ENCODE results near the gene ALDH16A1.

ALDH16A1 gene

GRCh38 chr19:49435670-49436069 is 17.4 kb upstream of the ALDH16A1 start:
- TF ChIP-seq, protein P1, sequence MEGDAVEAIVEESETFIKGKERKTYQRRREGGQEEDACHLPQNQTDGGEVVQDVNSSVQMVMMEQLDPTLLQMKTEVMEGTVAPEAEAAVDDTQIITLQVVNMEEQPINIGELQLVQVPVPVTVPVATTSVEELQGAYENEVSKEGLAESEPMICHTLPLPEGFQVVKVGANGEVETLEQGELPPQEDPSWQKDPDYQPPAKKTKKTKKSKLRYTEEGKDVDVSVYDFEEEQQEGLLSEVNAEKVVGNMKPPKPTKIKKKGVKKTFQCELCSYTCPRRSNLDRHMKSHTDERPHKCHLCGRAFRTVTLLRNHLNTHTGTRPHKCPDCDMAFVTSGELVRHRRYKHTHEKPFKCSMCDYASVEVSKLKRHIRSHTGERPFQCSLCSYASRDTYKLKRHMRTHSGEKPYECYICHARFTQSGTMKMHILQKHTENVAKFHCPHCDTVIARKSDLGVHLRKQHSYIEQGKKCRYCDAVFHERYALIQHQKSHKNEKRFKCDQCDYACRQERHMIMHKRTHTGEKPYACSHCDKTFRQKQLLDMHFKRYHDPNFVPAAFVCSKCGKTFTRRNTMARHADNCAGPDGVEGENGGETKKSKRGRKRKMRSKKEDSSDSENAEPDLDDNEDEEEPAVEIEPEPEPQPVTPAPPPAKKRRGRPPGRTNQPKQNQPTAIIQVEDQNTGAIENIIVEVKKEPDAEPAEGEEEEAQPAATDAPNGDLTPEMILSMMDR (IDR thresholded peaks at IDR 0.05; ENCODE audit: extremely low read depth, missing control alignments): no peak
- DNase-seq (ENCODE audit: low spot score): no peak

GRCh38 chr19:49436381-49437017 is 16.5 kb upstream of the ALDH16A1 start:
- peak; percentile 70 for DNase-seq (ENCODE audit: low spot score)
- TF ChIP-seq, protein P1 (IDR thresholded peaks at IDR 0.05; ENCODE audit: extremely low read depth, missing control alignments): no peak

- TF ChIP-seq, protein P1 (IDR thresholded peaks at IDR 0.05; ENCODE audit: extremely low read depth, missing control alignments): no peak
- DNase-seq (ENCODE audit: low spot score): no peak
These were observed 15.8 kb upstream of the ALDH16A1 start for GRCh38 chr19:49437231-49437630.

- TF ChIP-seq, protein P1 (IDR thresholded peaks at IDR 0.05; ENCODE audit: extremely low read depth, missing control alignments): no peak
- DNase-seq (ENCODE audit: low spot score): no peak
These were observed 14.8 kb upstream of the ALDH16A1 start for GRCh38 chr19:49438261-49438660.

- TF ChIP-seq, protein P1 (IDR thresholded peaks at IDR 0.05; ENCODE audit: extremely low read depth, missing control alignments): no peak
- DNase-seq (ENCODE audit: low spot score): no peak
These were observed 13.2 kb upstream of the ALDH16A1 start for GRCh38 chr19:49439836-49440235.

DNA sequence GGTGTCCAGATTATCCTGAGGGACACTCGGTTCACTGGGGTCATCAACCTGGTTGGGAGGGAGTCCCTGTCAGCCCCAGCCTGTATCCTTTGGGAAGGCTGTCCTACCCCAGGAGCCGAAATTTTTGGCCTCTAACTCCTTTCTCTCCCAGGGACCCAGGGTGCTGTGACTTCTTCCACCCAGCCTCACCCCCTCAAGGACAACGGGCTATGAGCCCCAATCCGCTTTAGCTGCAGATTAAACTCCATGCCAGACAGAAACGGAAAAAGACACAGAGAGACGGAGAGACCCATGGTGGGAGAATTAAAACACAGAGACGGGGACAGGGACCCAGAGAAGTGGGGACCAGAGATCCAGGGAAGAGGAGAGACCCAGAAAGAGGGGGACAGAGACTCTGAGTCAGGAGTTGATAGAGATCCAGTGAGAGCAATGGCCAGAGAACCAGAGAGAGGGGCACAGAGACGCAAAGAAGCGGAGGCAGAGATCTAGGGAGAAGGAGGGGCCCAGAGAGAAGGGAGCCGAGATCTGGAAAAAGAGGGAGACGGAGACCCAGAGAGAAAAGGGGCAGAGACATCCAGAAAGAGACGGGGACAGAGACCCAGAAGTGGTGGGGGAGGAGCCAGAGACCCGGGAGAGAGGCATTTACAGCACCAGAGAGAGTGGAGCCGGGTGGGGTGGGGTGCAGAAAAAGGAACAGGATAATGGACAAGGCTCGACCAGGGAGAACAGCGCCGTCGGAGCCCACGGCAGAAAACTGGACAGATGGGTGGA is 12.4 kb upstream of the ALDH16A1 start:
- TF ChIP-seq, protein P1 (IDR thresholded peaks at IDR 0.05; ENCODE audit: extremely low read depth, missing control alignments): no peak
- DNase-seq (ENCODE audit: low spot score): no peak

DNA sequence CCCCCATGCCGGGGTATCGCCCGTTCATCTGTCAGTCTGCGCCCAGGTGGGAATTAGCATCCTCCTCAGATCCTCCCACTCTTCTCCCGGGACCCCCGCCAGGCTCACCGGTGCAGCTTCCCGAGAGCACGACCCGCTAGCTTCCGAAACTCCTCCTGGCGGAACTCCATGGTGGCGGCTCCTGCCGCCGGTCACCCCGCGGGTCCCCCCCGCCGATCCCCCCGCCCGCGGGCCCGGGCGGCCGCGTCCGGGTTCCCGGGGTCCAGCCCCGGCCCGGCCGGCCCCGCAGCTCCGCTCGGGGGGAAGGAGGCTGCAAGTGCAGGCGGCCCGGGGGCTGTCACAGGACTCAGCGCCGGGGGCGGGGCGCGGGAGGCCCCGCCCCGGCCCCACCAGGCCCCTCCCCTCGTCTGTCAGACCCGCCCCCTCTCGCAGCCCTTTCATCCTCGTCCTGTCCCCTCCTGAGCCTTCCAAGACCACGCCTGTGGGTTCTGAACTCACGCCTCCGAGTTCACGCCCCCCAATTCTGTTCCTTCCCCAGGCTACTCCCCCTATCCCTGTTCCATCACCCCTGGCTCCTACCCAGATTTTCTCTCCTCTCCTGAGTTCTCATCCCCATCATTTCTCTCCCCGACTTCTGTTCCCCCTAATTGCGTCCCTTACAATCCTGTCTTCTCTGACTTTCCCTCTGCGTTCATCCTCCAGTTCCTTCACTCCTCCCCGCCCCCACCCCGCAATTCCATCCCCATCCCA is 11.6 kb upstream of the ALDH16A1 start, which contains the start of gene SLC17A7:
SLC17A7 (minus strand) TSS at position 318 of the 750 bp plus-strand sequence; CDS start at position 170, 148 bp downstream.
- DNase-seq (ENCODE audit: low spot score): peak; percentile 84
- TF ChIP-seq, protein P1 (IDR thresholded peaks at IDR 0.05; ENCODE audit: extremely low read depth, missing control alignments): no peak
